Sigmoid colon (tissue), 7 donors: Measurements from ENCODE around the gene OTOA. TPM values are rescaled to one million over a fixed set of nuclear protein-coding genes. Genes with fewer than 3 reads are reported as not detected.
"Not testable (repeated sequence)": the region's sequence is repeated elsewhere in the genome, so short reads cannot be mapped to it uniquely, and the experiment has no call there.

Experiments
- DNase-seq: peaks from one replicate; pipeline ENCODE4 v3.0.0-alpha.2; 2019
- H3K27ac ChIP-seq, 4 donors: fragments of 200-600 bp; sonication (generic); one replicate each; pipeline ENCODE4 v1.5.1; 2016 to 2019; ENCODE audit warnings: mild to moderate bottlenecking in 1 of 4
- H3K27me3 ChIP-seq, 3 donors: fragments of 200-600 bp; sonication (generic); one replicate each; pipeline ENCODE4 v1.5.1; 2019; ENCODE audit warnings: mild to moderate bottlenecking in 1 of 3
- H3K36me3 ChIP-seq, 4 donors: fragments of 200-600 bp; sonication (generic); one replicate each; pipeline ENCODE4 v1.5.1; 2016 to 2019
- H3K4me1 ChIP-seq, 4 donors: fragments of 200-600 bp; sonication (generic); one replicate each; pipeline ENCODE4 v1.5.1; 2017 to 2019
- H3K4me3 ChIP-seq, 4 donors: fragments of 200-600 bp; sonication (generic); one replicate each; pipeline ENCODE4 v1.5.1; 2017 to 2019; ENCODE audit warnings: mild to moderate bottlenecking in 2 of 4, moderate library complexity in 1 of 4
- H3K9me3 ChIP-seq, 4 donors: fragments of 200-600 bp in 3 of 4; sonication (generic) in 3 of 4; one replicate each; pipeline versions ENCODE4 v1.5.1 to v1.6.1; 2013 to 2019
- CTCF ChIP-seq, 4 experiments: fragments of 450-650 bp in 3 of 4; fragments of 200-600 bp in 1 of 4; IDR thresholded peaks; one replicate each; pipeline ENCODE4 v1.5.1; 2016 to 2019; ENCODE audit warnings: antibody characterized with exemption in 4 of 4, mild to moderate bottlenecking in 3 of 4, moderate library complexity in 2 of 4
- EP300 ChIP-seq, 4 donors: sonication (generic); formaldehyde crosslinking; IDR thresholded peaks; one replicate each; pipeline ENCODE4 v1.6.1; 2017; ENCODE audit warnings: antibody characterized with exemption in 4 of 4
- POLR2A ChIP-seq, 2 donors: fragments of 450-650 bp; IDR thresholded peaks; one replicate each; pipeline ENCODE4 v1.6.1; 2016; ENCODE audit warnings: antibody characterized with exemption in 2 of 2, mild to moderate bottlenecking in 2 of 2, moderate library complexity in 2 of 2
- POLR2AphosphoS5 ChIP-seq, 4 donors: sonication (generic); formaldehyde crosslinking; IDR thresholded peaks; one replicate each; pipeline ENCODE4 v1.6.1; 2017; ENCODE audit warnings: antibody characterized with exemption in 4 of 4
- WGBS, 2 donors: extraction: QIAGEN DNeasy Blood & Tissue Kit; methylation state at CpG; one replicate each; pipeline ENCODE4 v1.1.7; 2013; 5-methylcytosine and 5-hydroxymethylcytosine counted together
- intact Hi-C: fragments of 100-400 bp; cut with DNase I; formaldehyde crosslinking; loops from one replicate; pipeline ENCODE4 v1.15.1; 2023
- polyA plus RNA-seq, 3 donors: library from polyadenylated mRNA; stranded (reverse); fragments of 200-250 nt; gene quantifications; one replicate each; pipeline ENCODE4 v1.2.3, GENCODE V29; 2013
- total RNA-seq, 4 donors: library from RNA; depleted of rRNA; stranded (reverse); fragments of >200 nt; gene quantifications; one replicate each; pipeline ENCODE4 v1.1.0, GENCODE V29; 2016
- donor health status: healthy with polysubstance abuse.
- donor health status: Bipolar disorder and iron deficiency.
- donor health status: healthy.

OTOA gene
- total and polyA plus RNA-seq, 7 donors, result 0.14 to 0.83 (median 0.46) TPM; not detected in 2

- no peak for TF ChIP-seq POLR2A (IDR thresholded peaks at IDR 0.05)
- TF ChIP-seq POLR2AphosphoS5 (IDR thresholded peaks at IDR 0.05), result no peak
- TF ChIP-seq CTCF (IDR thresholded peaks at IDR 0.05), result no peak
- TF ChIP-seq EP300 (IDR thresholded peaks at IDR 0.05), result no peak
- Histone ChIP-seq H3K27me3 (no peaks in the 10 kb centered on the region), H3K4me3 (no peak overlapping the region), H3K36me3 (no peaks in the 10 kb centered on the region), H3K4me1 (no peaks in the 10 kb centered on the region), H3K27ac (no peak overlapping the region), H3K9me3 (no peaks in the 10 kb centered on the region)
- intact Hi-C loops, result no loop called here
- WGBS, 2 donors, result 77% methylated on average over 2 of the region's 2 CpGs
- no peak for DNase-seq
Measured at GRCh38 chr16:21723532-21723931, 59.8 kb downstream of the OTOA start.

- H3K9me3 ChIP-seq, result no peaks in the 10 kb centered on the region
- H3K4me1 ChIP-seq, result no peaks in the 10 kb centered on the region
- H3K36me3 ChIP-seq, result no peaks in the 10 kb centered on the region
- no peak overlapping the region for H3K4me3 ChIP-seq
- DNase-seq, result no peak
- no peaks in the 10 kb centered on the region for H3K27me3 ChIP-seq
- WGBS, 2 donors, result 62 to 83% methylated on average over 3 of the region's 3 CpGs
- TF ChIP-seq CTCF (IDR thresholded peaks at IDR 0.05), result no peak
- no peak for TF ChIP-seq POLR2AphosphoS5 (IDR thresholded peaks at IDR 0.05)
- no peak for TF ChIP-seq POLR2A (IDR thresholded peaks at IDR 0.05)
- H3K27ac ChIP-seq, result no peak overlapping the region
- intact Hi-C loops, result no loop called here
Measured at GRCh38 chr16:21727344-21727743, 63.6 kb downstream of the OTOA start.

GRCh38 chr16:21731233-21731632, 67.5 kb downstream of the OTOA start:
- DNase-seq, intact Hi-C loops, H3K4me1 ChIP-seq, H3K27ac ChIP-seq, H3K36me3 ChIP-seq, H3K9me3 ChIP-seq, H3K4me3 ChIP-seq, H3K27me3 ChIP-seq: not testable (repeated sequence)
- 80 to 81% methylated on average over 4 of the region's 4 CpGs for WGBS, 2 donors

GRCh38 chr16:21740637-21741036, 76.9 kb downstream of the OTOA start:
- H3K4me3 ChIP-seq, H3K4me1 ChIP-seq, H3K27me3 ChIP-seq, H3K9me3 ChIP-seq, intact Hi-C loops, DNase-seq, H3K36me3 ChIP-seq, H3K27ac ChIP-seq: not testable (repeated sequence)
- WGBS, 2 donors, result no CpG with 5 or more reads among the region's 7 CpGs

- DNase-seq, H3K9me3 ChIP-seq, H3K36me3 ChIP-seq, H3K4me1 ChIP-seq, intact Hi-C loops, H3K27me3 ChIP-seq, H3K4me3 ChIP-seq, H3K27ac ChIP-seq: not testable (repeated sequence)
- 55 to 61% methylated on average over 5 of the region's 12 CpGs for WGBS, 2 donors
Measured at GRCh38 chr16:21756192-21757079, 92.7 kb downstream of the OTOA start.

- H3K9me3 ChIP-seq, intact Hi-C loops, H3K36me3 ChIP-seq, H3K27me3 ChIP-seq, DNase-seq, H3K27ac ChIP-seq, H3K4me3 ChIP-seq, H3K4me1 ChIP-seq: not testable (repeated sequence)
- 61 to 68% methylated on average over 3 of the region's 31 CpGs for WGBS, 2 donors
Measured at GRCh38 chr16:21757080-21757671, 93.4 kb downstream of the OTOA start.

GRCh38 chr16:21768280-21768679, 104.5 kb downstream of the OTOA start:
- DNase-seq, result not testable (repeated sequence)

GRCh38 chr16:21768810-21769209, 105.0 kb downstream of the OTOA start:
- H3K27me3 ChIP-seq, intact Hi-C loops, H3K9me3 ChIP-seq, H3K36me3 ChIP-seq, DNase-seq, H3K4me3 ChIP-seq, H3K4me1 ChIP-seq, H3K27ac ChIP-seq: not testable (repeated sequence)
- no CpG with 5 or more reads among the region's 5 CpGs for WGBS, 2 donors

More at GRCh38 chr16:21768280-21768679, 104.5 kb downstream of the OTOA start:
- H3K4me3 ChIP-seq, H3K4me1 ChIP-seq, H3K9me3 ChIP-seq, intact Hi-C loops, H3K27ac ChIP-seq, H3K36me3 ChIP-seq, H3K27me3 ChIP-seq: not testable (repeated sequence)
- WGBS, 2 donors, result 88 to 90% methylated on average over 1 of the region's 2 CpGs

- 74 to 88% methylated on average over 2 of the region's 2 CpGs for WGBS, 2 donors
- intact Hi-C loops, H3K4me1 ChIP-seq, H3K27ac ChIP-seq, H3K36me3 ChIP-seq, H3K27me3 ChIP-seq, DNase-seq, H3K4me3 ChIP-seq, H3K9me3 ChIP-seq: not testable (repeated sequence)
Measured at GRCh38 chr16:21769284-21769683, 105.5 kb downstream of the OTOA start.

GRCh38 chr16:21770584-21770983, 106.8 kb downstream of the OTOA start:
- intact Hi-C loops, DNase-seq, H3K4me1 ChIP-seq, H3K36me3 ChIP-seq, H3K4me3 ChIP-seq, H3K27ac ChIP-seq, H3K9me3 ChIP-seq, H3K27me3 ChIP-seq: not testable (repeated sequence)
- WGBS, 2 donors, result 77 to 88% methylated on average over 1 of the region's 5 CpGs
